GM18507 (cell line): ENCODE measurements around the gene SEMA3A.

Experiments
- DNase-seq: peaks from one replicate; pipeline ENCODE4 v3.0.0; 2011; ENCODE audit warnings: low read depth; ENCODE audit not compliant: insufficient read length; ENCODE audit errors: extremely low spot score
- FAIRE-seq: peaks from 2 replicates; lab custom pipeline; 2011; peaks lifted over from hg19 to GRCh38; lab: Jason Lieb, UNC

Gene SEMA3A

GRCh38 chr7:84122582-84123360 lies 71.8 kb downstream of the SEMA3A start:
- DNase-seq (no peak), FAIRE-seq (no peak)

GRCh38 chr7:84117304-84117703 lies 77.3 kb downstream of the SEMA3A start:
- FAIRE-seq (no peak), DNase-seq (no peak)

GRCh38 chr7:84113906-84114850 lies 80.4 kb downstream of the SEMA3A start:
- DNase-seq (no peak), FAIRE-seq (no peak)

- no peak for FAIRE-seq
- no peak for DNase-seq
These were observed 81.3 kb downstream of the SEMA3A start for GRCh38 chr7:84113286-84113685.

GRCh38 chr7:84112771-84113170 lies 81.8 kb downstream of the SEMA3A start:
- DNase-seq (no peak), FAIRE-seq (no peak)

GRCh38 chr7:84111842-84112241 lies 82.7 kb downstream of the SEMA3A start:
- no peak for DNase-seq
- no peak for FAIRE-seq

GRCh38 chr7:84110400-84110799 lies 84.2 kb downstream of the SEMA3A start:
- no peak for DNase-seq
- no peak for FAIRE-seq

- no peak for FAIRE-seq
- DNase-seq = no peak
These were observed 85.8 kb downstream of the SEMA3A start for GRCh38 chr7:84108787-84109186.

GRCh38 chr7:84108119-84108518 lies 86.5 kb downstream of the SEMA3A start:
- FAIRE-seq (no peak), DNase-seq (no peak)

GRCh38 chr7:84107259-84107658 lies 87.3 kb downstream of the SEMA3A start:
- FAIRE-seq (no peak), DNase-seq (no peak)

GRCh38 chr7:84106291-84106690 lies 88.3 kb downstream of the SEMA3A start:
- DNase-seq (no peak), FAIRE-seq (no peak)

- DNase-seq (no peak), FAIRE-seq (no peak)
These were observed 89.0 kb downstream of the SEMA3A start for GRCh38 chr7:84105586-84105985.

GRCh38 chr7:84104826-84105225 lies 89.8 kb downstream of the SEMA3A start:
- FAIRE-seq (no peak), DNase-seq (no peak)

- FAIRE-seq = no peak
- no peak for DNase-seq
These were observed 92.4 kb downstream of the SEMA3A start for GRCh38 chr7:84102213-84102612.

GRCh38 chr7:84100866-84101265 lies 93.7 kb downstream of the SEMA3A start:
- FAIRE-seq (no peak), DNase-seq (no peak)

GRCh38 chr7:84095971-84096370 lies 98.6 kb downstream of the SEMA3A start:
- no peak for DNase-seq
- FAIRE-seq = no peak

- DNase-seq = no peak
These were observed 102.4 kb downstream of the SEMA3A start for GRCh38 chr7:84092207-84092606.

GRCh38 chr7:84091318-84091717 lies 103.3 kb downstream of the SEMA3A start:
- no peak for FAIRE-seq
- DNase-seq = no peak

More at GRCh38 chr7:84092207-84092606, 102.4 kb downstream of the SEMA3A start:
- FAIRE-seq = no peak

GRCh38 chr7:84088802-84089201 lies 105.8 kb downstream of the SEMA3A start:
- DNase-seq (no peak), FAIRE-seq (no peak)

GRCh38 chr7:84085998-84086397 lies 108.6 kb downstream of the SEMA3A start:
- DNase-seq (no peak), FAIRE-seq (no peak)

- DNase-seq = no peak
- no peak for FAIRE-seq
These were observed 109.4 kb downstream of the SEMA3A start for GRCh38 chr7:84085147-84085546.
